ENCODE results near the gene TMSB4X.
"Not testable (repeated sequence)": the region's sequence is repeated elsewhere in the genome, so short reads cannot be mapped to it uniquely, and the experiment has no call there.

TMSB4X gene

GRCh38 chrX:12955882-12956703 is 18.8 kb upstream of the TMSB4X start:
- peak; percentile 3 to 16 (median 5) for DNase-seq

- DNase-seq, result peak; percentile 2 to 32 (median 16)
Observed at GRCh38 chrX:12956704-12957534, 18.0 kb upstream of the TMSB4X start.

GRCh38 chrX:12958059-12958458 is 16.9 kb upstream of the TMSB4X start:
- no peak for DNase-seq

GRCh38 chrX:12958461-12958860 is 16.4 kb upstream of the TMSB4X start:
- no peak for DNase-seq

GRCh38 chrX:12961196-12961718 is 13.7 kb upstream of the TMSB4X start:
- DNase-seq, result no peak

- no peak for DNase-seq
Observed at GRCh38 chrX:12962041-12962504, 12.8 kb upstream of the TMSB4X start.

- not testable (repeated sequence) for DNase-seq
Observed at GRCh38 chrX:12963210-12963850, 11.6 kb upstream of the TMSB4X start.

- no peak for DNase-seq
Observed at GRCh38 chrX:12965131-12965940, 9.6 kb upstream of the TMSB4X start.

GRCh38 chrX:12966151-12966550 is 8.8 kb upstream of the TMSB4X start:
- no peak for DNase-seq

- DNase-seq, result peak in 2 of 4 experiments; percentile 1 to 2
Observed at GRCh38 chrX:12967711-12968465, 7.0 kb upstream of the TMSB4X start.

- peak in 2 of 4 experiments; percentile 7 to 27 for DNase-seq
Observed at GRCh38 chrX:12970691-12971202, 4.2 kb upstream of the TMSB4X start.

GRCh38 chrX:12971282-12972003 is 3.5 kb upstream of the TMSB4X start:
- peak in 3 of 4 experiments; percentile 1 to 7 (median 6) for DNase-seq

GRCh38 chrX:12972243-12972642 is 2.7 kb upstream of the TMSB4X start:
- DNase-seq, result no peak

- no peak for DNase-seq
Observed at GRCh38 chrX:12972878-12973560, 1.9 kb upstream of the TMSB4X start.

GRCh38 chrX:12973561-12974304 is 1.2 kb upstream of the TMSB4X start:
- peak in 3 of 4 experiments; percentile 1 to 23 (median 22) for DNase-seq

- peak; percentile 1 to 28 (median 14) for DNase-seq
Observed at GRCh38 chrX:12974305-12974795, 560 bp upstream of the TMSB4X start.

- DNase-seq, result peak in 1 of 4 experiments; percentile 4
Observed at GRCh38 chrX:12975670-12975965, 708 bp downstream of the TMSB4X start.

- DNase-seq, result peak; percentile 1 to 11 (median 2)
Observed at GRCh38 chrX:12975991-12976558, 1.2 kb downstream of the TMSB4X start.
